ENCODE results near the gene ATP6V0B. TPM values are rescaled to one million over a fixed set of nuclear protein-coding genes. Genes with fewer than 3 reads are reported as not detected.

Gene ATP6V0B
- total and polyA plus RNA-seq, 2 of the 13 experiments (the other 11 are each of a cell fraction or from before 2014, with no cell fraction given), result 157 to 161 TPM

- TF ChIP-seq CBX2 (IDR thresholded peaks at IDR 0.05; ENCODE audit: low read depth, low read length) (no peak), CBX2 (CRISPR knock-in tag; IDR thresholded peaks at IDR 0.05; ENCODE audit: low read depth) (no peak), U2AF1 (optimal IDR thresholded peaks at IDR 0.05; ENCODE audit: low read depth, low read length) (no peak), ZNF280D (CRISPR knock-in tag; IDR thresholded peaks at IDR 0.05) (peak; percentile 85; the same call in 1 of the 2 replicates), ZNF230 (CRISPR knock-in tag; IDR thresholded peaks at IDR 0.05) (peak; percentile 92), PHF20 (CRISPR knock-in tag; IDR thresholded peaks at IDR 0.05) (peak; percentile 81), SMAD1 (CRISPR knock-in tag; IDR thresholded peaks at IDR 0.05; ENCODE audit: borderline replicate concordance, low read depth) (peak; percentile 94; the same call in 1 of the 2 replicates), PCBP1 (IDR thresholded peaks at IDR 0.05; ENCODE audit: borderline replicate concordance, low read depth, low read length) (no peak), MAFF (IDR thresholded peaks at IDR 0.05; ENCODE audit: low read depth, low read length) (no peak), CCAR2 (optimal IDR thresholded peaks at IDR 0.05; ENCODE audit: low read depth, low read length) (no peak), CHCHD3 (CRISPR knock-in tag; IDR thresholded peaks at IDR 0.05) (peak; percentile 77), SMARCE1 (IDR thresholded peaks at IDR 0.05; ENCODE audit: borderline replicate concordance) (no peak), ZNF687 (CRISPR knock-in tag; IDR thresholded peaks at IDR 0.05) (peak; percentile 97)
Measured at GRCh38 chr1:43946236-43947060, 28.3 kb upstream of the ATP6V0B start, which contains the start of gene IPO13 (continued).

Data from HepG2 (cell line).